HG03135 (cell line): ENCODE measurements around the gene AGFG1.
"Not testable (repeated sequence)": the region's sequence is repeated elsewhere in the genome, so short reads cannot be mapped to it uniquely, and the experiment has no call there.

Experiments used
- ATAC-seq: cut with Tn5 transposase; IDR thresholded peaks from one replicate; pipeline ENCODE4 v1.9.1; 2021; ENCODE audit warnings: mild to moderate bottlenecking, moderate library complexity; ENCODE audit not compliant: unreplicated experiment

Gene AGFG1

DNA sequence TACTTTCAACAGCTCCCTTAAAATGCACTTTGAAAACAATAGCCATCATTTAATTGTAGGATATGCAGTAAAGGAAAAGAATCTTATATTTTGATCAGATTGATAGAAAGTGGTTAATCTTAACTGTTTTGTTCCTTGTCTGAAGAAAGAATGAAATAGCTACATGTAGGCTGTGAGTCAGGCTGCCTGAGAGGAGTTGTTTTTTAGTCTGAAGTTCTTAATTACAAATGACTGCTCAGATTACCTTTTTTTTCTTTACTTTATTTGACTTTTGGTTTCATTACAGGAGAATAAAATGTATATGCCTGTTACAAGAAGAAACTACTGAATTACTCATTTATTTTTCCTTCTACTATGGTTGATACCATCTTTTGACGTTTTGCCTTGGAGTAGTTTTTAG is 56.8 kb downstream of the AGFG1 start:
- ATAC-seq, result no peak

DNA sequence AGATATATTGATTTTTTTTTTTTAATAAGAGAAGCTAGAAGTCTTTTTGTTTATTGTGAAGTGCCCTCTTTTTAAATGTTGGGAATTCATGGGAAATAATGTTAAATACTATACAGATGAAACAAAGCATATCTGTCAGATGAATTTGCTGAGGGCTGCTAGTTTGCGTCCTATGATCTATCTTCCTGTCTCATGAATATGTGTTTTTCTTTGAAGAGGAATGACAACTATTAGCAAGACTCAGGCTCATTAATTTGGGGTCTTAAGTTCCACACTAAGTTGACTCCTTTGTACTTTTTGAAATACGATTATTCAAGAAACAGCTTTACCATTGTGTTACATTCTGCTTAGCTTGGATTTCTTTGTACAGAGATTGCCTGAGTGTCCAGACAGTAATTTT is 57.9 kb downstream of the AGFG1 start:
- no peak for ATAC-seq

GRCh38 chr2:227534714-227535113 is 62.8 kb downstream of the AGFG1 start:
- peak; percentile 75 for ATAC-seq

DNA sequence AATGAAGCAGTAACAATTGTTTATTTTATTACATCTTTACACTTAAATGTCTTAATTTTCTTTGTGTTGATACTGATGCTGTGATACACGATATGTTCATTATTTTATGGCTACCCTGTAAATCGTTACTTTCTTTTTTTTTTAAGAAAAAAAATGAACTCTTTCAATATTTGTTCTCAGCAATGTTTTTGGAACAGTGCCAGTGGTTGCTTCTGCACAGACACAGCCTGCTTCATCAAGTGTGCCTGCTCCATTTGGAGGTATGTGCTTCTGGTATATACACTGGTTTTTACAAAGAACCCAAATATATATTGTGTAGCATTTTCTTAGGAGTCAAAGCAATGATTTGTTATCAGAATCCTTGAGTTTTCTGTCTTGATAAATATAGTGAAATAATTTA is 64.5 kb downstream of the AGFG1 start:
- ATAC-seq, result no peak

- no peak for ATAC-seq
These were observed 67.6 kb downstream of the AGFG1 start for GRCh38 chr2:227539465-227539956.

DNA sequence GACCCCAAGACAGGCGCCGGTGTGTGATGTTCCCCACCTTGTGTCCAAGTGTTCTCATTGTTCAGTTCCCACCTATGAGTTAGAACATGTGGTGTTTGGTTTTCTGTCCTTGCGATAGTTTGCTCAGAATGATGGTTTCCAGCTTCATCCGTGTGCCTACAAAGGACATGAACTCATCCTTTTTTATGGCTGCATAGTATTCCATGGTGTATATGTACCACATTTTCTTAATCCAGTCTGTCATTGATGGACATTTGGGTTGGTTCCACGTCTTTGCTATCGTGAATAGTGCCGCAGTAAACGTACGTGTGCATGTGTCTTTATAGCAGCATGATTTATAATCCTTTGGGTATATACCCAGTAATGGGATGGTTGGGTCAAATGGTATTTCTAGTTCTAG is 68.4 kb downstream of the AGFG1 start:
- not testable (repeated sequence) for ATAC-seq

- no peak for ATAC-seq
These were observed 74.0 kb downstream of the AGFG1 start for GRCh38 chr2:227545990-227546389.

GRCh38 chr2:227551836-227552235 is 79.9 kb downstream of the AGFG1 start:
- ATAC-seq, result no peak

DNA sequence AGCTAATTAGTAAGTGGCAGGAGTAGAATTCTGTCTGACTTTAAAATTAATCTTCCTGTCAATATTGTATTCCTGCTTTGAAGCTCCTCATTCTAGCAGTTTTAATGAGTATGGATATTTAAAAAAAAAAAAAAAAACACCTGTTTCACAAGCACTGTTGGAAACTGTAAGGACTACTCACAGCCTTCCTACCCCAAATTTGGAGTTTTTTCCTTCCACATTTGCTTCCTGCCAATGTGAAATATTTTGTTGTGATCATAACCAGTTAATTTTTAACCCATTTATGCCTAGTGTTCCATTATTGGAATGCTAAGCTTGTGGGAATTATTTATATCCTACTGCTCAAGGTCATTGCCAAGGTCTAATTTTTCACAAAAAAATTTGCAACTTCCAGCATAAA is 90.6 kb downstream of the AGFG1 start:
- ATAC-seq, result no peak

- ATAC-seq, result no peak
These were observed 93.1 kb downstream of the AGFG1 start for GRCh38 chr2:227565080-227565479.

DNA sequence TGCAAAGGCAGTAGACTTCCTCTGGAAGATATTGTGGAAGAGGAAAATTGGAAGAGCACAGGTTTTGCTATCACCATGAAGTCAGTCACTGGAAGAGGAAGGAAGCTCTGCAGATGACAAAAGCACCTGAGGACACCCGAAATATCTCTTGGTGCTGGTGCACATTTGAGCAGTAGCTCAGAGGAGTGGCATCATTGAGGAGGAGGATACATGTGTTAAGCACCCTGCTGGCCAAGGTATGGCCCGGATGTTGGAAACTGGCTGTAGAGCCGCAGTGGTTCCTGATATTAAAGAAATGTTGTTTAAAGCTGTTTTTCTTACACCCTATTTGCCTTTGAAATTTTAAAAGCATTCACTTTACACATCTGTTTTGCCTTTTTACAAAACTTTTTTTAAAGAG is 94.1 kb downstream of the AGFG1 start:
- ATAC-seq, result no peak

DNA sequence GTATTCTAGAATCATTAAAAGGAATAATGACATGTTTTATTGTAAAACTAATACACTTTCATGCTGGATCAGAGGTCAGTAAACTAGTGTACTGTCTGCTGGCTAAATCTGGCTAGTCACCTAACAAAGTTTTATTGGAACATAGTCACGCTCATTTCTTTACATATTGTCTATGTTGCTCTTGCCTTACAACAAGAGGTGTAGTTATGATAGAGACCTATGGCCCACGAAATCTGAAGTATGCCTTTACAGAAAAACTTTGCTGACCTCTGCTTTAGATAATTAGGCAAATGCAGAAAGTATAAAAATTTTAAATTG is 96.9 kb downstream of the AGFG1 start:
- no peak for ATAC-seq

- ATAC-seq, result no peak
These were observed 98.7 kb downstream of the AGFG1 start for GRCh38 chr2:227570615-227571014.

DNA sequence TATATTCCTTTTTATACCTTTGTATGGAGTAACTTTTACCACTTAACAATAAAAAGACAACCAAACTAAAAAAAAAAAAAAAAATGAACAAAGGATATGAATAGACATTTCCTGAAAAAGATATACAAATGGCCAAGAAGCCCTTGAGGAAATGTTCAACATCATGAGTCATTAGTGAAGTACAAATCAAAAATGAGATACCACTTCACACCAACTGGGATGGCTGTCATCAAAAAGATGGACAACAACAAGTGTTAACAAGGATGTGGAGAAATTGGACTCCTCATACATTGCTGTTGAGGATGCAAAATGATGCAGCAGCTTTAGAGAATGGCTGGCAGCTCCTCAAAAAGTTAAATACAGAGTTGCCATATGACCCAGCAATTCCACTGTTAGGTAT is 104.2 kb downstream of the AGFG1 start:
- ATAC-seq, result no peak

DNA sequence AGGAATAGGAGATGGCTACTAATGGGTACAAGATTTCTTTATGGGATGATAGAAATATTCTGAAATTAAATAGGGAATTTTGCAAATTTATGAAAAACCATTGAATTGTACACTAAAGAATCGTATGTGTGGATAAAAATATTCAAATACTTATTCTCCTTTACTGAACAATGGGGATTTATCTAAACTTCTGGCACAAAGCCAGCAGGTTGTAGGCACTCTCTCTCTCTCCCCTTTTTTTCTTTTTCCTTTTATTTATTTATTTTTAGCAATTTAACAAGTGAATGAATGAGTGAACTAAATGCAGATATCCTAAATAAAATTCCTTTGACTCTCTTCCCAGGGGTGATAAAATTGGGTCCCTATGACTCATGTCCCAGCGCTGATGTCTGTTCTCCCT is 104.9 kb downstream of the AGFG1 start:
- ATAC-seq, result no peak

DNA sequence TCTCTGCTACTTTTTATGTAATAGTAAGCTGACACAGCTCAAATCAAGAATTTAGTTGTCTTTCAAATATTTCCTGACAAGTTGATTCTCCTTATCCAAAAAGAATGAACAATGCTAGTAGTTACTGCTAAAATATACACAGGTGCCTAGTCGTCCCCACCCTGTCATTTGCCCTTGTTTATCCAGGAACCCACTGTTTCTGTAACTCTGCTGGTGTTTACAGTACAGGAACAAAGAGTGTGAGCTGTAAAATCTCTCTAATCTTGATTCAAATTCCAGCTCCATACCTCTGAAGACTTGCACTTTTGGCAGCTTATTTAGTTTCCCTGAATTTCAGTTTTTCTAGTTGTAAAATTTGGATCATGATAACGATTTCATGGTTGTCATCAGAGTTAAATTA is 105.6 kb downstream of the AGFG1 start:
- ATAC-seq, result no peak

- no peak for ATAC-seq
These were observed 106.7 kb downstream of the AGFG1 start for GRCh38 chr2:227578642-227579041.

GRCh38 chr2:227579791-227580190 is 107.8 kb downstream of the AGFG1 start:
- no peak for ATAC-seq

DNA sequence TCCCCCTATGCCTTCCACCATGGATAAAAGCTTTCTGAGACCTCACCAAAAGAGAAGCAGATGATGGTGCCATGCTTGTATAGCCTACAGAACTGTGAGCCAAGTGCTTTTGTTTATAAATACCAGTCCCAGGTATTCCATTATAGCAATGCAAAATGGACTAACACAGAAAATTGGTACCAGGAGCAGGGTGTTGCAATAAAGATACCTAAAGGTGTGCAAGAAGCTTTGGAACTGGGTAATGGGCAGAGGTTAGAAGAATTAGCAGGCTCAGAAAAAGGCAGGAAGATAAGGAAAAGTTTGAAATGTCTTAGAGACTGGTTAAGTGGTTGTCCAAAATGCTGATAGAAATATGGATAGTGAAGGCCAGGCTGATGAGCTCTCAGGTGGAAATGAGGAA is 110.4 kb downstream of the AGFG1 start:
- ATAC-seq, result no peak

DNA sequence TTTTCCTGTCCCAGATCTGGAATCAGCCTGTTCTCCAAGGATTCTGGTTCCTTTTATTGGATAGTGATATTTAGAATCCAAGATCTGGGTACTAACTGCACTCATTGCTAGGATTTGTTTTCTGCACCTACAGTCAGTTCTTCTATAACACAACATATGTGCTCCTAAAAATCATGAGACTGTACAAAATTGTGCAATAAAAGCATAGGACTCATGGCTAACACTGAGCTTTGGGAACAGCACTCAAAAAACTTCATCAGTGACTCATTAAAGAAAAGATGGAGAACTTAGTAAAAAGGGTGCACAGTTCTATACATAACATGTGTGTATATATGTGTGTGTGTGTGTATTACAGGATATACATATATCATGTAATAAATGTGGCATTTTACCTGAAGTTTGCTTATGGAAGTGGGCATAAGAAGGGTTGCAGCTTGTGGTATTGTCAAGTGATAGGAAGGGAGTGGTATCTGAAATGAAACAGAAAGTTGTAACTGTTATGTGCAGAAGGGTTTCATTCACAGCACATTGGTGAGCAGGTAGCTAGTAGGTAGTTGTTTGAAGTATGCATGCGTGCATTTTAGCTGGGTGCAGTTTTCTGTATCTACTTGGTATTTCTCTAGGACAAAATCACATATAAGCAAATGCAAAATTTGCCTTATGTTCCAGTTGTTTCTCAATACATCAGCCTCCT is 120.9 kb downstream of the AGFG1 start:
- ATAC-seq, result no peak

GRCh38 chr2:227595797-227596196 is 123.8 kb downstream of the AGFG1 start:
- ATAC-seq, result no peak

- no peak for ATAC-seq
These were observed 125.1 kb downstream of the AGFG1 start for GRCh38 chr2:227597036-227597435.

- ATAC-seq, result no peak
These were observed 126.0 kb downstream of the AGFG1 start for GRCh38 chr2:227597998-227598397.
